GM10266 (cell line): ENCODE results near the gene CYB5R4.
A peak's percentile ranks its signal among the peaks of the same experiment; 100 is the strongest.

Experiments used
- DNase-seq: peaks from one replicate; pipeline ENCODE4 v3.0.0; 2012; ENCODE audit errors: extremely low spot score
- CTCF ChIP-seq: IDR thresholded peaks from 2 replicates; pipeline ENCODE4 v1.5.1; 2012; ENCODE audit warnings: mild to moderate bottlenecking, low read depth; ENCODE audit not compliant: control insufficient read depth, insufficient read depth; ENCODE audit errors: missing control alignments

Gene CYB5R4

GRCh38 chr6:83859410-83860358 lies at the start of gene CYB5R4:
Gene CYB5R4 (plus strand): TSS chr6:83859689. CDS start chr6:83859783, 94 bp downstream.
- DNase-seq = peak; percentile 96
- TF ChIP-seq CTCF = peak; percentile 32

- DNase-seq = no peak
- TF ChIP-seq CTCF = no peak
Observed at GRCh38 chr6:83812595-83812994, 46.9 kb upstream of the CYB5R4 start.

- DNase-seq = no peak
- no peak for TF ChIP-seq CTCF
Observed at GRCh38 chr6:83815631-83816272, 43.7 kb upstream of the CYB5R4 start.

- no peak for TF ChIP-seq CTCF
- DNase-seq = no peak
Observed at GRCh38 chr6:83822629-83823169, 36.8 kb upstream of the CYB5R4 start.

GRCh38 chr6:83824388-83824801 lies 35.1 kb upstream of the CYB5R4 start:
- TF ChIP-seq CTCF = no peak

GRCh38 chr6:83824831-83825230 lies 34.7 kb upstream of the CYB5R4 start:
- TF ChIP-seq CTCF = no peak

More at GRCh38 chr6:83824388-83824801, 35.1 kb upstream of the CYB5R4 start:
- DNase-seq = no peak

GRCh38 chr6:83827050-83827449 lies 32.4 kb upstream of the CYB5R4 start:
- DNase-seq = no peak
- no peak for TF ChIP-seq CTCF

More at GRCh38 chr6:83824831-83825230, 34.7 kb upstream of the CYB5R4 start:
- DNase-seq = no peak
